Measurements from ENCODE around the gene CCDC85B.

CCDC85B gene

DNA sequence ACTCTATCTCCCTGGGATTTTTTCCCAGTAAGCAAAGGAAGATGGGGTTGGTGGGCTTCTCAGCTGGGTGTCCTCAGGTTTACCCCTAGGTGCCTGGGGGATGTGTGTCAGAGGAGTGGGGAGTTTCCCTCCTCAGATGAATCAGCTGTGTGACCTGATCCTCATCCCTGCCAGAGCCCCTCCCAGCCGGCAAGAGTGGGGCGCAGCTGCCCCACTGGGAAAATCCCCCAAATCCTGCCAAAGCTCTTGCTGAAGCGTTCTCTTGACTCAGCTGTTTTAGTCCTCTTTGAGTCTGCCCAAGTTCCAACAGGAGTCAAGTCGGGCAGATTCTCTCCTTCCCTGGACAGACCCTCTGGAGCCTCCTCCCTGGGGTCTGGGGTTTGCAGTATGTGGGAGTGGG, 22.4 kb downstream of the CCDC85B start:
- DNase-seq (ENCODE audit: low spot score), result no peak

- no peak for DNase-seq (ENCODE audit: low spot score)
Observed at GRCh38 chr11:65915101-65915820, 24.8 kb downstream of the CCDC85B start.

- DNase-seq (ENCODE audit: low spot score), result no peak
Observed at GRCh38 chr11:65915821-65916251, 25.4 kb downstream of the CCDC85B start.

DNA sequence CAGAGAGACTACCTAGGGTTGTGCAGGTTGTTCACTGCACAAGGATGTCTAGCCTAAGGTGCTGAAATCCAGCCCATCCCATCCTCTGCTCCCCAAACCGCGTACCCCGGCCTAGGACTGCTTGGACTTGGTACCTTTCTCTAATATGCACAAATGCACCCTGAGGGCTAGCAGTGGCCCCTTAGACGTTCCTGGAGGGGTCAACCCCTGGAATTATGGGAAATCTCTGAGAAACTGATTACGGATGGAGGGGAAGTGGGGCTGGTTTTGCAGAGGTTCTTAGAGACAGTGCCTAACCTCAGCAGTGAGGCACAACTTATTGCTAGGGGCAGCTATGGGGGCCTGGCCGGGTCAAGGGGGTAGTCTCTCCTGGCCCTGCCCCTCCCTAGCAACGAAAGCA, 25.9 kb downstream of the CCDC85B start:
- no peak for DNase-seq (ENCODE audit: low spot score)

DNA sequence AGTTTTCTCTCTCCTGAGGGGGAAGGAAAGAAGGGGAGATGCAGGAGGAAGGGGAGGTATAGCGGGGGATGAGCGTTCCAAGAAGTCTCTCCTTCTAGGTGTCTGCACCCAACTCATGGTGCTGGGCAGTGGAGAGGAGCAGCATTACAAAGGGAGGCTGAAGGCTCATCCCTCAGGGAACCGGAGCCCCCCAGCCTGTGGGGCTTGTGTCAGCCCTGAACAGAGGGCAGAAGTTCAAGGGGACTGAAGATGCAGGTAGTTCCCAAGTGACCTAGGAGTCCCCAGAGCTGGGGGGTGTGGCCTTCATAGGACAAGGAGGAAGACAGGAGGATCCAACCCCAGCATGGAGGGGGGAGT, 26.6 kb downstream of the CCDC85B start:
- DNase-seq (ENCODE audit: low spot score), result no peak

DNA sequence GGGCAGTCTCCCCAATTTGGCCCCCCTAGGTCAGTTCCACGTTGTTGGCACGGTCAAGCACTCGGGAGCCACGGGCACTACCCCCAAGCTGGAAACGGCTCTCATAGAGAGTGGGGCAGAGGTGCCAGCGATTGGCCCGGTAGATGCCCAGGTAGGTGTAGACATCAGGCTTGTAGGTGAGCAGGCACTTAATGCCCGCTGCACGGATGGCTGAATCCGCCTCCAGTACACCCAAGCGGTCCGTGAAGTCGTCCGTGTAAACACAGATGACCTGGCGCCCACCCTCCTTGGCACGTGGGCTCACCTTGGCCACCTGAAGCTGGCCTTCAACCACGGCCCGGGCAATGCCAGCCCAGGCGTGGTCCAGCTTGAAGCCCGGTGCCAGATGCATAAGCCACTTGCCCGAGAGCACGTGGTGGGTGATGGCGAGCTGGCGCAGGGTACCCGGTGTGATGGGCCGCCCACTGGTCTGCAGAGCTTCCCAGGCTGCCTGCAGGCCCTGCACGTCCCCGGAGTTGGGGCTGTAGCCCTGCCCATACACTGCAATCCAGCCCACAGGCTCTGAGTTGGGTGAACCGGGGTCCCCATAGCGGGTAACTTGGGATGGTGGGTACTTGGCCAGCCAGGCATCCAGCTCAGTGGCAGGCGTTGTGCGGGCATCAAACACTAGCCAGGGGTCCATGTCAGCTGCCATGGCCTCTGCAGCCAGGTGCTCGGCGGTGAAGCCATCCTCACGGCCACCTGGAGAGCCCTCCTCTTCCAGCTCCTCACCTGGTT, 27.1 kb downstream of the CCDC85B start:
- DNase-seq (ENCODE audit: low spot score), result no peak

DNA sequence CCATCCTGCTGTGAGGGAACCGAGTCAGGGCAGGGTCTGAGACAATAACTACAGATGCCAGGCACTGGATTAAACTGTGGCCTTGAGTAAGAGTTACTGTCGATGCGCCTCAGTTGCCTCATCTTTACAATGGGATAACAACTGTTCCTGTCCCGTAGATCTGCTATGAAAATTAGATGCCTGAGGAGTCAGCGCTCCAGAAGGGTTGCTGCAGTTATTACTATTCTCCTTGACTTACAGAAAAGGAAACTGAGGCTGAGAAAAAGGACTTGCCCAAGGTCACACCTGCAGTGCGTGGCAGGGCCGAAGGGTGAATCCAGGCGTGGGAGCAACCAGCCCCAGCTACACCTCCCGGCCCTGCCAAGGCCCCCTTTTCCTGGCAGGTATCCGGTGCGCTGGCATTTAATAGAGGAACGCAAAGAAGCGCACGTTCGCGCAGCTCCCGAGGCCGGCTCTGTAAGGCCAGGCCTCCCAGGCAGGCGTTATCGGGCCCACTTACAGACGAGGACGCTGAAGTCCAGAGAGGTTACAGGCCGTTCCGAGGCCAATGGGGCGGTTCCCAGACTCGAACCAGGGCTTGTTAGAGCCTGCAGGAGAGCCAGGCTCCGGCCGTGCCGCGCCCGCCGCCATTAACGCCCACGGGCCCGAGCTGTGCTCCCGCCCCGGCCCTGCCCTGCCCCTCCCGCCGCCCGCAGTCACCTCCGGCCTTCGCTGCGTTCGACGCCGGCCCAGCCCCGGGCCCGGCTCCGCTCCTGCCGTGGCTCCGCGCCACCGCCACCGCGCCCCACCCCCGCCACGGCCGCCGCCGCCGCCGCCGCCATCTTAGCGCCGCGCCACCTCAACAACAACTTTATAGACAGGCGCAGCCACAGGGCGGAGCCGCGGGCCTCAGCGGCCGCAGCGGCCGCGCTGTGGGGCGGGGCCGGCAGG, 28.0 kb downstream of the CCDC85B start, which contains the start of gene C11orf68:
Gene C11orf68 (minus strand): TSS at position 852 of the 930 bp plus-strand sequence. CDS start 31 bp downstream, at position 821.
- no peak for DNase-seq (ENCODE audit: low spot score)

DNA sequence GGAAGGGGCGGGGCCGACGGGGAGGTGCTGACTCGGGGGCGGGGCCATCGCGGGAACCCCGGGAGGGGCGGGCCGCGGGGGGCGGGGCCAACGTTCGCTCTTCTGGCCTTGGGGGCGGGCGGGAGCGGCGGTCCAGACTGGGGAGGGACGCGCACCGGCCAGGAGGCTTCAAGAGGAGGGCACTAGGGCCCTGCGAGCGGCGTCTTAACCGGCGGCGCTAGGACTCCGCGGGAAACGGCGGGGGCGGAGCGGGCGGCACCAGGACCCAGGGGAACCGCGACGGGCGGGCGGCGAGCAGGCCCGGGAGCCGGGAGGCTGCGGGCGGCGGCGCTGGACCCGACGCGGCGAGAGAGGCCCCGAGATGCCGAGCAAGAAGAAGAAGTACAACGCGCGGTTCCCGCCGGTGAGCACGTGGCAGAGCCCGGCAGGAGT, 28.7 kb downstream of the CCDC85B start, which contains the start of gene DRAP1:
Gene DRAP1 (plus strand): TSS at position 286 of the 432 bp plus-strand sequence. CDS start 76 bp downstream, at position 362.
- DNase-seq (ENCODE audit: low spot score), result peak; percentile 99

DNA sequence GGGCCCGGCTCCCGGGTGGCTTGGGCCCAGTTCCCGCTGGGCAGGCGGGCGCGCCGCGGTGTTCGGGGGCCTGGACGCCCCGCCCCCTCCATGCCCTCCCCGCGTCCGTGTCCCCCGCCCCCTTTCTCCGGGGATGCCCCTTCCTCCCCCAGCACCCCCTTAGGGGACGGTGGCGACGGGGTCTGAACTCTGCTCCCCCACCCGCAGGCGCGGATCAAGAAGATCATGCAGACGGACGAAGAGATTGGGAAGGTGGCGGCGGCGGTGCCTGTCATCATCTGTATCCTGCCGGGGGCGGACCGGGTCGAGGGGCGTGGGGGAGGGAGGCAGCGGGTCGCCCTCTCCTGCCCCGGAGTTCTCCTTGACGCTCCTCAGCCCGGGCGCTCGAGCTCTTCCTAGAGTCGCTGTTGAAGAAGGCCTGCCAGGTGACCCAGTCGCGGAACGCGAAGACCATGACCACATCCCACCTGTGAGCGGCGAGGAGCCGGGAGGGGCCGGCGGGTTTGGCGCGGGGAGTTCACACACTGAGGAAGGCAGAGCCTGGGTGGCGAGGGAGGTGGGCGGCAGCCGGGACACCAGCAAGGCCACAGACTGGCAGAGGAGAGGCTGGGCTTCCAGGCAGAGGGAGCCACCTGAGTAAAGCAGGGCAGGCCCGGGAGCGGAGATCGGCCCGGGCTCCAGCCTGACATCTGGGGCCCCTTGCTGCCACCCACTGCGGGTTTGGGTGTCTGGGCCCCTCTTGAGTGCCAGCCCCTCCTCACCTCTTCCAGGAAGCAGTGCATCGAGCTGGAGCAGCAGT, 29.3 kb downstream of the CCDC85B start:
- DNase-seq (ENCODE audit: low spot score), result no peak

- no peak for DNase-seq (ENCODE audit: low spot score)
Observed at GRCh38 chr11:65920372-65920802, 29.9 kb downstream of the CCDC85B start.

DNA sequence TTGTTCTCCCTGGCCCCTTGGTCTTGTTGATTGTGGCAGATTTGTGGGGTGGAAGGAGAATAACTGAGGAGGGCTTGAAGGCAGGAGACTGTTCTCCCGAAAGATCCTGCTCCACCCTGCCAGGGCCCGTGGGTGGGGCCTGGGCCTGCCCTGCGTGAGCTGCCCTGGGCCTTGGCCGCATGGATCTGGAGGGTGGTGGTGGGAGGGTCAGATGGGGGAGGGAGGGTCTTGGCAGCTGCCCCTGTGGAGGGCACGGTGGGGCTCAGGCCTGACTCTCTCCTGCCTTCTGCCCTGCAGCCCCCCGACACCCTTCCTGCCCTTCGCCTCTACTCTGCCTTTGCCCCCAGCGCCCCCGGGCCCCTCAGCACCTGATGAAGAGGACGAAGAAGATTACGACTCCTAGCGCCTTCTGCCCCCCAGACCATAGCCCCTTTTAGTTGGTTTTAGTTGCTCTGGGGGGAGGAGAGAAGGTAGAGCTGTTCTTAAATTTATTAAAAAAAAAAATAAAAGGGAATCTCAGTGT, 30.6 kb downstream of the CCDC85B start:
- no peak for DNase-seq (ENCODE audit: low spot score)

GRCh38 chr11:65921876-65922275, 31.4 kb downstream of the CCDC85B start:
- no peak for DNase-seq (ENCODE audit: low spot score)

DNA sequence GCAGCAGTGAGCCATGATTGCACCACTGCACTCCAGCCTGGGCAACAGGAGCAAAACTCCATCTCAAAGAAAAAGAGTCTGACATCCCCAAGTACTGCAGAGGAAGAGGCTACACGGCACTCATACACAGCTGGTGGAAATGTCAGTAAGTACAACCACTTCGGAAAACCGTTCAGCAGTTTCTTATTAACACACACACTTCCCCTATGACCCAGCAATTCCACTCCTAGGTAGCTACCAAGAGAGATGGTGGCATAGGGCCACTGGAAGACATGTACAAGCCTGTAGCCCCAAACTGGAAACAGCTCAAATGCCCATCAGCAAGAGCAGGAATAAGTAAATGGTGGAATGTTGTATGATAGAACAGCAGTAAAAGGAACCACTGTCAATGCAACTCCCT, 32.1 kb downstream of the CCDC85B start:
- no peak for DNase-seq (ENCODE audit: low spot score)

DNA sequence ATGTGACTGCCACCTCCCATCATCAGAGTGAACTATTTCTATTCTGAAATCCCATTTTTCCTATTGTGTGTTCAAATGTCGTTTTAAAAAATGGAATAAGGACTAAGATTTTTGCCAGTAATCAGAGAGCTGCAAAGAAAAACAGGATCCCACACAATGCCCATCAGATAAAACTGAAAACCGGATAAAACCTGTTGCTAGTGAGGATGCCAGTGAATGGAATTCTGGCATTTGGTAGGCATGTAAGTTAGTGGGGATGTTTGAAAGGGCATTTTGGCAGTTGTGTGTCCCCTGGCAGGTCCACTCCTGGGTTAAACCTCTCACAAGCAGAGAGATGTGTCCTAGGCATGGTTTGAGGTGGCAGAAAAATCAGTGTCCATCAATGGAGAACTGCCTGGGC, 34.9 kb downstream of the CCDC85B start:
- DNase-seq (ENCODE audit: low spot score), result no peak

- DNase-seq (ENCODE audit: low spot score), result peak; percentile 23
Observed at GRCh38 chr11:65927904-65928397, 37.5 kb downstream of the CCDC85B start.

DNA sequence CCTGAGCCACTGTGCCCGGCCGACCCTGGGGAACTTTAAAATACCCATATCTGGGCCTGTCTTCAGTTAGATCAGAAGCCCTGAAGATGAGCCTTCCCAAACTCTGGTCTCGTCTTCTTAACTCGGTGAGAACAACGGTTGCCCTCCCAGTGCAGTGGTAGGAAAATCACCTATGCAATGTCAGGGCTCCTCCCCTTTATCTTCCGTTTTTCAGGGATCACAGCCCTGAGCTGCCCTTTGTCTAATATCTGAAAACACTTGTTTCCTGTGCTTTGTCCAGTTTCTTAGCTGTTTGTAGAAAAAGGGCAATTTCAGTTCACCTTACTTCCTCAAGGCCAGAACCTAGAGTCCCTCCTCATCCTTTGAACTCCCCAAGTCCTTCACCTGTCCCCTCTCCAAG, 38.2 kb downstream of the CCDC85B start:
- no peak for DNase-seq (ENCODE audit: low spot score)

- DNase-seq (ENCODE audit: low spot score), result no peak
Observed at GRCh38 chr11:65931773-65932557, 41.5 kb downstream of the CCDC85B start.

- DNase-seq (ENCODE audit: low spot score), result no peak
Observed at GRCh38 chr11:65932558-65932919, 42.1 kb downstream of the CCDC85B start.

DNA sequence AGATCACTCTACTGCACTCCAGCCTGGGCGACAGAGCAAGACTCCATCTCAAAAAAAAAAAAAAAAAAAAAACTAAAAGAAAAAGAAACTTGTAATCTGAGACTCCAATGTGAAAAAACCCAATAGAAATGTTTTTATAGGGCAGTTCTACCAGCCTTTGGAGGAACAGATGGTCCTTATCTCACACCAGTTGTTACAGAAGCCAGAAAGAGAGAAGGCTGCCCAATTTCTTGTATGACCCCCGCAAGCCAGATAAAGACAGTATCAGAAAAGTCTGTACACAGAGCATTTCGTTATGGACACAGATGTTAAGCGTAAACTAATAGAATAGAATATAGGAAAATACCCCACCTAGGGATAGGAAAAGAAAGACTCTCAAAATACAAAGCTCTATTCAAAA, 43.5 kb downstream of the CCDC85B start:
- no peak for DNase-seq (ENCODE audit: low spot score)

GRCh38 chr11:65937766-65938165, 47.3 kb downstream of the CCDC85B start:
- no peak for DNase-seq (ENCODE audit: low spot score)

Measured in D341Med (cell line).